A549 (cell line): ENCODE data around the gene RNASE1. TPM values are rescaled to one million over a fixed set of nuclear protein-coding genes. Genes with fewer than 3 reads are reported as not detected.

ENCODE experiments used
- ATAC-seq, 2 experiments: fragments of 200-7000 bp in 1 of 2; fragments of >200 bp in 1 of 2; cut with Nextera tagmentation in 1 of 2; cut with Tn5 transposase in 1 of 2; 3 replicates each; pipeline versions ENCODE4 v1.8.0 to v1.9.1; 2018 to 2020; ENCODE audit warnings: mild to moderate bottlenecking in 1 of 2, moderate library complexity in 1 of 2
- CTCF ChIA-PET: fragments of 300-600 bp; sonication (Branson Sonifier 250); formaldehyde crosslinking; extraction: SDS; loops from one replicate; lab custom pipeline; 2021; ENCODE audit warnings: antibody characterized with exemption, inconsistent platforms; lab: Yijun Ruan, JAX
- POLR2A ChIA-PET: fragments of 350-600 bp; formaldehyde crosslinking; extraction: SDS; loops from one replicate; lab custom pipeline; 2021; ENCODE audit warnings: antibody characterized with exemption, inconsistent platforms; lab: Yijun Ruan, JAX
- DNase-seq, 2 experiments: peaks; one replicate each; pipeline versions ENCODE4 v3.0.0 to v3.0.0-alpha.2; 2011 to 2016; ENCODE audit warnings: low read depth in 1 of 2, low spot score in 1 of 2
- FAIRE-seq: peaks from 2 replicates; lab custom pipeline; 2011; peaks lifted over from hg19 to GRCh38; lab: Jason Lieb, UNC
- H3K27ac ChIP-seq, 2 experiments: fragments of >200 bp; sonication (Bioruptor Twin); formaldehyde crosslinking; 3 replicates each; pipeline ENCODE4 v1.5.1; 2016 to 2017
- H3K4me1 ChIP-seq: fragments of >200 bp; sonication (Bioruptor Twin); formaldehyde crosslinking; 3 replicates; pipeline ENCODE4 v1.6.1; 2016
- H3K4me2 ChIP-seq: fragments of >200 bp; sonication (Bioruptor Twin); formaldehyde crosslinking; 3 replicates; pipeline ENCODE4 v1.6.1; 2016
- H3K4me3 ChIP-seq: fragments of >200 bp; sonication (Bioruptor Twin); formaldehyde crosslinking; 3 replicates; pipeline ENCODE4 v1.5.1; 2016
- H3K9me3 ChIP-seq: fragments of >200 bp; sonication (Bioruptor Twin); formaldehyde crosslinking; 3 replicates; pipeline ENCODE4 v1.6.1; 2016
- CEBPB ChIP-seq, 2 experiments: fragments of >200 bp in 1 of 2; sonication (Bioruptor Twin) in 1 of 2; formaldehyde crosslinking in 1 of 2; IDR thresholded peaks; 2 replicates each; pipeline ENCODE4 v1.6.1; 2012 to 2016
- CHD2 ChIP-seq: fragments of 150-350 bp; IDR thresholded peaks from 2 replicates; pipeline ENCODE4 v1.6.1; 2014; ENCODE audit warnings: low read length; ENCODE audit not compliant: partially characterized antibody
- EHF ChIP-seq: fragments of 250-450 bp; sonication (Bioruptor Pico); IDR thresholded peaks from 2 replicates; pipeline ENCODE4 v1.5.0; 2020; ENCODE audit warnings: mild to moderate bottlenecking
- EP300 ChIP-seq, 2 experiments: fragments of >200 bp; sonication (Bioruptor Twin); formaldehyde crosslinking; IDR thresholded peaks; 2 replicates in 1 of 2; 3 replicates in 1 of 2; pipeline ENCODE4 v1.6.1; 2016 to 2017
- FOSB ChIP-seq: fragments of 250-450 bp; sonication (Bioruptor Pico); IDR thresholded peaks from 2 replicates; pipeline ENCODE4 v1.5.0; 2020; ENCODE audit warnings: mild to moderate bottlenecking, moderate library complexity
- FOXS1 ChIP-seq: fragments of 250-450 bp; sonication (Bioruptor Pico); IDR thresholded peaks from 2 replicates; pipeline ENCODE4 v1.5.0; 2020; ENCODE audit warnings: mild to moderate bottlenecking, moderate library complexity
- HDAC2 ChIP-seq: fragments of 200-600 bp; sonication (generic); IDR thresholded peaks from 2 replicates; pipeline ENCODE4 v1.6.1; 2016
- HMGXB4 ChIP-seq: fragments of 250-450 bp; sonication (Bioruptor Pico); IDR thresholded peaks from 2 replicates; pipeline ENCODE4 v1.5.0; 2021; ENCODE audit warnings: mild to moderate bottlenecking, moderate library complexity, borderline replicate concordance
- HOXA7 ChIP-seq: fragments of 250-450 bp; sonication (Bioruptor Pico); IDR thresholded peaks from 2 replicates; pipeline ENCODE4 v1.5.0; 2020; ENCODE audit warnings: mild to moderate bottlenecking, moderate library complexity
- MAZ ChIP-seq: fragments of 150-350 bp; IDR thresholded peaks from 2 replicates; pipeline ENCODE4 v1.6.1; 2014; ENCODE audit warnings: antibody characterized with exemption, low read depth, low read length, borderline replicate concordance
- NPAS2 ChIP-seq: fragments of 250-450 bp; sonication (Bioruptor Pico); IDR thresholded peaks from 2 replicates; pipeline ENCODE4 v1.8.0; 2022; ENCODE audit warnings: mild to moderate bottlenecking, moderate library complexity, borderline replicate concordance
- NR3C1 ChIP-seq: fragments of >200 bp; sonication (Bioruptor Twin); formaldehyde crosslinking; IDR thresholded peaks from 3 replicates; pipeline ENCODE4 v1.6.1; 2017
- PBX3 ChIP-seq: IDR thresholded peaks from 2 replicates; pipeline ENCODE4 v1.6.1; 2012
- PHF8 ChIP-seq: fragments of 200-600 bp; sonication (generic); IDR thresholded peaks from 2 replicates; pipeline ENCODE4 v1.6.1; 2016; ENCODE audit warnings: low read depth, mild to moderate bottlenecking, antibody characterized with exemption, moderate library complexity, borderline replicate concordance
- POLR2AphosphoS2 ChIP-seq: conservative IDR thresholded peaks from 2 replicates; pipeline ENCODE4 v1.6.1; 2012; ENCODE audit warnings: low read length, improper control_type of control experiment, inconsistent platforms
- RARB ChIP-seq: fragments of 250-450 bp; sonication (Bioruptor Pico); IDR thresholded peaks from 2 replicates; pipeline ENCODE4 v1.8.0; 2021; ENCODE audit warnings: mild to moderate bottlenecking, moderate library complexity
- RFX5 ChIP-seq: fragments of 450-650 bp; IDR thresholded peaks from 2 replicates; pipeline ENCODE4 v1.7.1; 2014; ENCODE audit warnings: antibody characterized with exemption, mild to moderate bottlenecking, moderate library complexity
- SMC3 ChIP-seq: fragments of >200 bp; sonication (Bioruptor Twin); formaldehyde crosslinking; IDR thresholded peaks from 3 replicates; pipeline ENCODE4 v1.6.1; 2018; ENCODE audit warnings: inconsistent platforms
- SREBF2 ChIP-seq: fragments of 450-650 bp; IDR thresholded peaks from 2 replicates; pipeline ENCODE4 v1.6.1; 2014; ENCODE audit warnings: mild to moderate bottlenecking, moderate library complexity
- TFCP2L1 ChIP-seq: fragments of 250-450 bp; sonication (Bioruptor Pico); IDR thresholded peaks from 2 replicates; pipeline ENCODE4 v1.5.0; 2021; ENCODE audit warnings: mild to moderate bottlenecking
- WGBS: methylation state at CpG from one replicate; pipeline ENCODE4 v1.1.6; 2017; ENCODE audit errors: missing lambda C conversion rate; 5-methylcytosine and 5-hydroxymethylcytosine counted together
- polyA plus RNA-seq, 4 experiments: library from polyadenylated mRNA; depleted of rRNA in 3 of 4; stranded (reverse); fragments of >200 nt; fragmentation: RNase III in 1 of 4; extraction: RNeasy Plus Mini Kit Qiagen cat#74134 plus additional on column Dnase treatment in 1 of 4; gene quantifications; 2 replicates in 3 of 4; 3 replicates in 1 of 4; pipeline ENCODE4 v1.2.3, GENCODE V29; 2011 to 2017

RNASE1 gene
- polyA plus RNA-seq, 2 of the 4 experiments (the other 2 are of a cell fraction): 0.13 to 1.1 TPM

- ChIA-PET CTCF (no interaction called here), POLR2A (no interaction called here)
- Histone ChIP-seq H3K27ac (no peak overlapping the region), H3K4me2 (no peak overlapping the region), H3K9me3 (no peaks in the 10 kb centered on the region), H3K4me3 (no peak overlapping the region), H3K4me1 (0 out of 3 replicates have a peak, but pooled peaks cover 5% of the 10 kb centered on the region)
- no peak for TF ChIP-seq CEBPB (IDR thresholded peaks at IDR 0.05)
- no peak for TF ChIP-seq FOSB
- TF ChIP-seq MAZ: no peak
- no peak for TF ChIP-seq EP300 (IDR thresholded peaks at IDR 0.05)
- TF ChIP-seq NPAS2: no peak
- TF ChIP-seq HMGXB4 (CRISPR knock-in tag): no peak
- no peak for TF ChIP-seq EHF (CRISPR knock-in tag)
- no peak for TF ChIP-seq RFX5
- no peak for TF ChIP-seq NR3C1
- TF ChIP-seq SMC3: no peak
- DNase-seq (no peak), FAIRE-seq (no peak), ATAC-seq (no peak)
- 49% methylated on average over 7 of the region's 7 CpGs for WGBS
These were observed 4.3 kb downstream of the RNASE1 start for GRCh38 chr14:20798318-20798717.

- no peak overlapping the region for H3K27ac ChIP-seq
- CTCF ChIA-PET: interaction anchor here (1.5 kb wide), 1 partner anchor 32 kb away, joined by 3 read pairs; no protein-coding TSS in a partner anchor
- FAIRE-seq (no peak), DNase-seq (no peak), ATAC-seq (no peak)
- H3K9me3 ChIP-seq: no peaks in the 10 kb centered on the region
- POLR2A ChIA-PET: no interaction called here
- no peaks in the 10 kb centered on the region for H3K4me1 ChIP-seq
- H3K4me2 ChIP-seq: no peak overlapping the region
- 33% methylated on average over 1 of the region's 1 CpG for WGBS
- TF ChIP-seq SMC3: no peak
- TF ChIP-seq FOXS1: no peak
- no peak for TF ChIP-seq FOSB
- no peak for TF ChIP-seq PHF8
- TF ChIP-seq TFCP2L1 (CRISPR knock-in tag): no peak
- TF ChIP-seq NPAS2: no peak
- no peak for TF ChIP-seq HOXA7 (CRISPR knock-in tag)
- TF ChIP-seq CHD2: no peak
- no peak for TF ChIP-seq EHF (CRISPR knock-in tag)
- TF ChIP-seq HDAC2: no peak
- TF ChIP-seq POLR2AphosphoS2: no peak
- no peak for TF ChIP-seq MAZ
- no peak for TF ChIP-seq PBX3
- TF ChIP-seq, all 56 proteins: peak for 0
- H3K4me3 ChIP-seq: no peak overlapping the region
These were observed 5.5 kb downstream of the RNASE1 start for GRCh38 chr14:20797164-20797563.

- no peak overlapping the region for H3K27ac ChIP-seq
These were observed 7.8 kb downstream of the RNASE1 start for GRCh38 chr14:20794644-20795369.

More at GRCh38 chr14:20794644-20795369, 7.8 kb downstream of the RNASE1 start:
- CTCF ChIA-PET: interaction anchor here (0.6 to 0.7 kb wide), 2 partner anchors 13 to 66 kb away, joined by 3 read pairs; no protein-coding TSS in a partner anchor
- ATAC-seq (no peak), DNase-seq (no peak), FAIRE-seq (no peak)
- POLR2A ChIA-PET: interaction anchor here (0.7 kb wide), 2 partner anchors 295 to 1299 kb away, joined by 4 to 6 read pairs; no protein-coding TSS in a partner anchor
- Histone ChIP-seq H3K9me3 (no peaks in the 10 kb centered on the region), H3K4me1 (no peaks in the 10 kb centered on the region), H3K4me2 (no peak overlapping the region), H3K4me3 (no peak overlapping the region)
- WGBS: 33% methylated on average over 7 of the region's 7 CpGs
- TF ChIP-seq RARB (no peak), SREBF2 (no peak)
